CD4-positive, alpha-beta T cell treated with Interleukin-10 for 1 hour (primary cell): ENCODE data around the gene B4GALT5.
A peak's percentile ranks its signal among the peaks of the same experiment; 100 is the strongest.
"Not testable (repeated sequence)": the region's sequence is repeated elsewhere in the genome, so short reads cannot be mapped to it uniquely, and the experiment has no call there.

Experiments
- DNase-seq: peaks from one replicate; pipeline ENCODE4 v3.0.0-alpha.2; 2020

B4GALT5 gene

DNA sequence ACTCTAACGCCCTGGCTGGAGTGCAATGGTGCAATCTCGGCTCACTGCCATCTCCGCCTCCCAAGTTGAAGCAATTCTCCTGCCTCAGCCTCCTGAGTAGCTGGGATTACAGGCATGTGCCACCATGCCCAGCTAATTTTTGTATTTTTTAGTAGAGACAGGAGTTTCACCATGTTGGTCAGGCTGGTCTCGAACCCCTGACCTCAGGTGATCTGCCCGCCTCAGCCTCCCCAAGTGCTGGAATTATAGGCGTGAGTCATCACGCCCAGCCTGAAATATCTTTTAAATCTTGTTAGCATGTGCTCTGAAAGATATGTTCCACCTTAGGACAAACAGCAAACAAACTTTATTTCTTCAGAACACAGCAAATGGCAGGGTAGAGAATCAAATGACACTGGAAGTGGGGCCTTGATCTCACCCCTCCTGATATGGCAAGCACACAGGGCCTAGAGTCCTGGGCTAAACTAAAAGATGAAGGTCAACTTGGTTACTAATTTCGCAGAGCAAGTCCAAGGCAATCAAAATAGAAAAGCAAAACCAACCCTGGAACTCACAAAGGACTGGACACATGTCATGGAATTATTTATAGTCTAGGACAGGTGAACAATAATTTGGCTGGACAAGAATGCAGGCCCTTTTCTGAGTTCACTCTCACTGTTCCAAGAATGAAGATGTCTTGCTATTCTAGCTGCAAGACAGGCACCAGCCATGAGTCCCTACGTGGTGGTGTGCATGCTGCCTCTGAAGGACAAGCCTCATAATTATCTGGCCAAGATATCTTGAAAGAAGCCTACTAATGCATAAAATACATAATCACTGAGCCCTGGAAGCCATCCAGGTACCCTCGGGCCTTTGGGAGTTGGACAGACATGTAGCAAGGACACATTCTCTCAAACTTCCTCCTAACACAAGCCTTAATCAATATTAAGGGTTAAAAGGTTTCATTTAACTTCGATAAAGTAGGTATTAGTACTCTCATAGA, 35.6 kb downstream of the B4GALT5 start:
- DNase-seq, result no peak

DNA sequence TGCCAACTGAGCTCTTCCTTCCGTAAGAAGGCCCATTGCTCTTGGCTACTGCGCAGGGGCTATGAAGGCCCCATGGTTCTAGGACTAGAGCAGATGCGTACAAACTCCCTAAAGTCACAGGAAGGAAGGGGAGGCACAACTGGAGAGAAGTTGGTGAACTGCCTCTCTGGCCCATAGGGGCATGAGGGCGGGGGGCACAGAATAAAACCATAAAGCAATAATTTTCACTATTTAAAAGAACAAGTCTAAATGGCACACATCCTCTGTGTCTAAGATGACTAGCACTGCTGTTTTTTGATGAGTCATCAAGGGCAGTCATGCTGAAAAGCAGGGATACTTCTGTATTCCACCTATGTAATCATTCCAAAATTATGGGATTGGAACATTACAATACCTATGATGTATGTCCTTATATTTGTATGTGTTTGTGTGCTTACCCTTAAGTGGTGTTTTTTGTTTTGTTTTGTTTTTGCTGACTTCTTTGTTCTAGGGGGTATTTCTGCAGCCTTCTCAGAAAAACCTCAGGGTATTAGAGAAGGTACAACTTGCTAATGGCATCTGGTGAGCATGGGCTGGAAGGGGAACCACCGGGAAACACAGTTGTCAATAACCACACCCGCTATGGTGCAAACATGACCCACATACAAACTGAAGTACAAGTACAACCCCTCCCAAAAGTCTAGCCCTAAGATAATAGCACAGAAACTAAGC, 36.9 kb downstream of the B4GALT5 start:
- peak; percentile 79 for DNase-seq

DNA sequence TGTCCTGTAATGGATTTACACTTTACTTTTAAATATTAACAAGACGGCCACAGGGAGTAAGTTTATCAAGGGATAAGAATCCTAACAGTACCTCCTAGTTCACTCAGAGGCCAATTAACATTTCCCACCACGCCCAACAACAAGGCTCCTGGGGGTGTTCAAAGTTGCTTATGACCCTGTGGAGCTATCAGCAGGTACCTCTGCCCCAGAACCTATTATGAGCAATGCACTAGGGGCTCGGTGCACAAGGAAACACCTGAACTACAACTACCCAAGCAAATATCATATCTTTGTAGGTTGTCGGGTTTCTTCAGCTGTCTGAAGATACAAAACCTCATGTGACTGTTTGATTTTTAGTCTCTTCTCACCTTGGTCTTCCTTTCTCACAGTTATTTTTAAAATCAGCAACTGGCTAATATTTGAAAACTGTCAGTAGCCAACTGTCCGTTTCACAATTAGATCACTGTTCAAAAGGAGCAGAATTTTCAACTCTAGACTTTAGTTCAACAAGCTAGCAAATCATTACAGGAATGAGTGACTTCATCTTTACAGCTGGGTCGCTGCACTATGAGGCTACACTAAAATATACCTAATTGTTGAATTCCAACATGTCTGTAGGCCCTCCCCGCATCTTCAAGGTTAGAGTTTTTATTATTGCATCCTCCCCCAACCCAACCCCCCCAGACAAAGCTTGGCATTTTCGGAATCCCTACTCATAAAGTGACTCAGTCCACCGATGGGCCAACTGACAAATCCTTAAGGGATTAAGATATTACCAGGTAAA, 38.1 kb downstream of the B4GALT5 start:
- DNase-seq, result peak; percentile 10

DNA sequence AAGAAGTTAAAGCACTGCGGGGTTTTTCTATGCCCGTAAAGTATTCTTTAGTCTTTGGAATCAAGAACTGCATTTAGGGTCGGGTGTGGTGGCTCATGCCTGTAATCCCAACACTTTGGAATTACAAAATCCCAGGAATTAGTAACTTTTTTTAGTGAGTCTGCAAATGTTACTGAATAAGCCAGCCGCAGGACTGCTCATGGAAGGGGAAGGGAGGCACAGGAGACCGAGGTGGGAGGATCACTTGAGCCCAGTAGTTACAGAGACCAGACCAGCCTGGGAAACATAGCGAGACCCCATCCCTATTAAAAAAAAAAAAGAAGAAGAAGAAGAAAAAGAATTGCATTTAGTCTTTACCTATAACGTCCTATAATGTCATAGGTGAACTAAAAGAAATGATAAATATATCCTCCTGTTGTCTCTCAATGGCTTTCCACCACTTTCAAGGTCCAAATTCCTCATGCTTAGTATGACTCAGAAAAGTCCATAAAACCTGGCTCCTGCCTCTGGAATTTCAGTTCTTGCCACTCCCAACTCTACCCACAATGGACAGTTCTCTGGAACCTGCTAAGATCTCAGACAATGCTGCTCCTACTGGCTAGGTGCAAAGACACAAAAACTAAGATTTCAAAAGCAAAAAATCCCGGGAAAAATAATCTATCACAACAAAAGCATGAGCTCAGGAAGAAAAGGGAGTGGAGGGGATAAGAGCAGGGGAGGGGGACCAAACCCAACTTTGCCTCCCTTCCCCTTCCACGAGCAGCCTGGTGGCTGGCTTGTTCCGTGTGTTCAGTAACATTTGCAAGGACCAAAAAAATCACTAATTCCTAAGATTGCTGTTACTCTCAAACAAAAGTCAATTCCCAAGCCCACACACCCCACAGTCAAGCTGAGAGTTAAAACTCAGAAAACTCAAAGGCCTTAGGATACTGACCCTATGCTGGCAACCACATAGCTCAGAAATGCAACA, 39.0 kb downstream of the B4GALT5 start:
- DNase-seq, result no peak

DNA sequence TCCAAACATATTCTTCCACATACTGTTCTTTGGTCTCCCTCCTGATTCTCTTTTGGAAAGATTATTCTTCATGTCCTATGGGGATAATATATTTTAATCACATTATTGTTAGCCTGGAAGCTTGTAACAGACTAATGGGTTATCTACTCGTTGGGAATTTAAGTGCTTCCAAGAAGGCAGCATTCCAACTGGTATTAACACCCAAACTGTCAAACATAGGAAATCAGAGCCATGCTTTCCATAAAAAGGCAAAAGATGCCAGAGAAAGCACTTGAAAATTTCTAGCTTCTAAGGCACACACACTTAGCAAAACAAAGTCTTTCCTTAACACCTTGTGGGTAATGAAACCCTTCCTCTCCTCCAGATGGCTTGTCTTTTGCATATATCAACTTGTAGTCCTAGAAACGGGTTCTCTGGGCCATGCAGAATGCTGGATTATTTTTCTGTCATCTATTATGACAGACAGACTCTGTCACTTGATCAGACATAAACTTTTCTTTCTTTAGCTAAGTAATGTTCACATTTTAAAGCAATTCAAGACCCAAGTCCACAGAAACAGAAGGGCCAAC, 41.5 kb downstream of the B4GALT5 start:
- DNase-seq, result no peak

DNA sequence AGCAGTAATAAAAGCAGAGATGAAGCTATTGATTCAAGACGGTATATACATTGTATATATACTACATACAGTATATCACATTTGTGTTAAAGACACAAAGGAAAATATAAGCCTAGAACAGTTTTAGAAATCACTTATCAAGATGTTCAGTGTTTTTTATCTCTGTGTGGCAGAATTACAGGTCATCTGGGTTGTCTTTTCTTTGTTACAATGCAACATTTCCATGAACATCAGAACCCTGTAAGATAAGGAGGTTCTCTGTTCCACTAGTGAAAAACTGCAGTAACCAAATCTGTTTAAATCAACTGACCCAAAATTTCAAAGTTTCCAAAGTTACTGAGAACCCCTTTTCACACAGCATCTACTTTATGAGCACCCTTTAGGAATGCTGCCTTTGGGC, 42.2 kb downstream of the B4GALT5 start:
- DNase-seq, result no peak

DNA sequence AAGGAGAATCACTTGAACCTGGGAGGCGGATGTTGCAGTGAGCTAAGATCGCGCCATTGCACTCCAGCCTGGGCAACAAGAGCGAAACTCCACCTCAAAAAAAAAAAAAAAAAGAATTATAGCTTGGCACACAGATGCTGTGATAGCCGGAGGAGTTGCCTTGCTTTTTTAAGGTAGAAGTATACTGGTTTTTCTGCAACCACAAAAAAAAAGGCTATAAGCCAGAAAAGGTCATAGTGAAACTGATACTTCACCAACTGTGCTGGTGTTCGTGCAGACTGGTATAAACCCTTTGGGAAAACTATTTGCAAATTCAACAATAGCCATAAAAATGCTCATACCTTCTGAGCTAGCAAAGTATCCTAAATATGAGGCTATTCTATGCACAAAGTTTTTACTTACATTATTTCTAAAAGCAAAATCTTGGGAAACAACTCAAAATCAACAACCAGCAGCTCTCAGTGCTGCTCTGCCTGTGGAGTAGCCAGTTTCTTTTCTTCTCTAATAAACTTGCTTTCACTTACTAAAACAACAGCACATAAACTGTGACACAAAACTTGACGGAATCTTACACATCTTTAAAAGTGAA, 44.0 kb downstream of the B4GALT5 start:
- DNase-seq, result peak; percentile 48

DNA sequence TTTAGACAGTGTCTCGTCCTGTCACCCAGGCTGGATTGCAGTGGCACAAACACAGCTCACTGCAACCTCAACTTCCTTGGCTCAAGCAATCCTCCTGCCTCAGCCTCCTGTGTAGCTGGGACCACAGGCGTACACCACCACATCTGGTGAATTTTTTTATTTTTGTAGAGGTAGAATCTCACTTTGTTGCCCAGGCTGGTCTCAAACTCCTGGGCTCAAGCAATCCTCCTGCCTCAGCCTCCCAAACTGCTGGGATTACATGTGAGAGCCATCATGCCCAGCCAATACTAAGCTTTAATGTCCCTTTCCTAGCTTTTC, 44.8 kb downstream of the B4GALT5 start:
- DNase-seq, result not testable (repeated sequence)

DNA sequence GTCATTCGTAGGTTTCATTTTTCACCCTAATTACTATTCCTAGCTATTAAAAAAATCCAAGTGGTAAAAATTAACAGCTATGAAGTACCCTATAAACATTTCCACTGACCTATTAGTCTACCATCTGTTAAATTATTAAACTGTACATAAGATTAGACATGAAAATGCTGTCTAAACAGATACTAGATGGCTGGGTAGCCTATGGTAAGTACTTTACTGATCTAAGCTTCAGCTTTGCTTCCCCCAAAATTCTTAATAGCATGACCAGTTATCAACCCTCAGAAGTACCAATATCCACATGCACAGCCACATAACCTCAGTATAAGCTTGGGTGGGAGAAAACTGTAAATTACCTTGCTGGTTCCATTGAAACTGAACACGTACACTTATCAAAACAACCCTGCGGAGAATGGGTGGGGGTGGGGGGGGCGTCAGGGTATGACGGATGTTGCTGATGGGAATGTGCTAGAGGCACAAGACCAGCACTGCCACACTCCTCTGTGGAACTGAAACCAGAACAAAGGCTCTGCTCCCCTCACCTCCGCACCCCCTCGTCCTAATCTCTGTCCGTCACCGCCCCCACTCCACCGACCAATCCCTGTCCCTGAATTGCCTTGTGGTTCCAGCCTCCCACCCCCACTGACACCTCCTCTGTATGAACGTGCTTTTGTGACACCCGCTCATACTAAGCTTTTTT, 45.3 kb downstream of the B4GALT5 start:
- DNase-seq, result peak; percentile 87

DNA sequence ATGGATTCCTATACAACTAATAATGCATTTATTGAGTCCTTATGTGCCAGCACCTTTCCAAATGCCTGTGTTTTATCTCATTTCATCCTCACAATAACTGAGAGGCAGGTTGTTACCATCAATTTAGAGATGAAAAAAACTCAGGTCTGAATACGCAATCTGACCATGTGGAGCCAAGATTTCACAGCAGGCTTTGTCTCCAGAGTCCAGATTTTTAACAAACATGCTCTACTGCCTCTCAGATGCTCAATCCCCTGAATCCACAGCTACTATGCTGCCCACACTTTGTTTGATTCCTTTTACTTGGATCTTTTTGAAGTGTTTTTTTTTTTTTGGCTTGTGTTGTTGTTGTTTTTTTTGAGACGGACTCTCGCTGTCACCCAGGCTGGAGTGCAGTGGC, 46.8 kb downstream of the B4GALT5 start:
- DNase-seq, result no peak

DNA sequence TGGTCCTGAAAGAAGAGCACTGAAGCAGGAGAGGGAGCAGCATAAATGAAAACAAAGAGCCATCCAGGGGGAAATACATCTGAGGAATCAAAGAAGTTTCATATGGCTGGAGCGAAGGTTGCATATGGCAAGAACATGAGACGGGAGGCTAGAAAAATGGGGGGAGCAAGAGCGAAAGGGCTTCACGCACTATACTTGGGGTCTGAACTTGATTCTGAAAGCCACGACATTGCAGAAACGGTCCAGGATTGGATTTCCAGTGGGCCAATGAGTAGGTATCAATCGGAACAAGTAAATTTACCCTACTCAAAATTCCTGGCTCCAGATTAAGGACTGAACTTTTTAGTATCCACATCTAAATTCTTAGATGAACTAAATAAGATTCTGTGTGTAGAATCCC, 47.9 kb downstream of the B4GALT5 start:
- no peak for DNase-seq

DNA sequence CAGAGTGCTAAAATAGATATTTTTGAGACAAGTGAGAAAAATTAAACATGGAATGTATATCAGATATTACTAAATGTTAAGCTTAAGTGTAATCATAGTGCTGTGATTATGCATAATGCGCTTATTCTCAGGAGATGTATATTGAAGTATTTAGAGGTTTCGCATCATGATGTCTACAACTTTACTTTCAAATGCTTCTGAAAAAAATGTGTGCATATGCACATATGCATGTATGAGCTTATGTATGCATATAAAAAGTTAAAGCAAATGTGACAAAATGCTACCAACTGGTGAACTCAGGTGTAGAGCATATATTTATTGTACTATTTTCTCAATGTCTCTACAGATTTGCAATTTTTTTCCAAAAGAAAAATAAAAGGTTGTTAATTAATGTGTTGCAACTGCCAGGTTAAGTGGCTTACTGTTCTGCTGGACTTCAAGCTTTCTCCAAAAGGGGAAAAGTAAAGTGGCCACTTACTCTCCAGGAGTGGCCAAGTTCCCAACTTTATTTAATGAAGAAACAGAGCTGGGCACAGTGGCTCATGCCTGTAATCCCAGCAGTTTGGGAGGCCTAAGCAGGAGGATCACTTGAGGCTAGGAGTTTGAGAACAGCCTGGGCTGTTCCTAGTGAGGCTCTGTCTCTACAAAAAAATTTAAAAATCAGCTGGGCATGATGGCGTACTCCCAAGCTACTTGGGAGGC, 48.9 kb downstream of the B4GALT5 start:
- DNase-seq, result no peak

DNA sequence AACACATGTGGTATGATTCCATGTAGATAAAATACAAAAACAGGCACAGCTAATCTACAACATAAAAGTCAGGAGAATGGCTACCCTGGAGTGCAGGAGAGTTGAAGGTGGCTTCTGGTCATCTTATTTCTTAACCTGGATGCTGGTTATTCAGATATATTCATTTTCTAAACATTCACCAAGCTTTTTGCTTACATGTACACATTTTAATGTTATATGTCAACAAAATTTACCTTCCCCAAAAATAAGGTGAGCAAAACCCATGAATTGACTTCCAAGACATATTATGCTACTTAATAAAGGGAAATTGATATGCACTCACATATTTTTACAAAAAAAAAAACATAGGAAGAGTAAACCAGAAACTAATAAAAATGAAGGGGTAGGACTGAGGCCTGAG, 50.6 kb downstream of the B4GALT5 start:
- no peak for DNase-seq

DNA sequence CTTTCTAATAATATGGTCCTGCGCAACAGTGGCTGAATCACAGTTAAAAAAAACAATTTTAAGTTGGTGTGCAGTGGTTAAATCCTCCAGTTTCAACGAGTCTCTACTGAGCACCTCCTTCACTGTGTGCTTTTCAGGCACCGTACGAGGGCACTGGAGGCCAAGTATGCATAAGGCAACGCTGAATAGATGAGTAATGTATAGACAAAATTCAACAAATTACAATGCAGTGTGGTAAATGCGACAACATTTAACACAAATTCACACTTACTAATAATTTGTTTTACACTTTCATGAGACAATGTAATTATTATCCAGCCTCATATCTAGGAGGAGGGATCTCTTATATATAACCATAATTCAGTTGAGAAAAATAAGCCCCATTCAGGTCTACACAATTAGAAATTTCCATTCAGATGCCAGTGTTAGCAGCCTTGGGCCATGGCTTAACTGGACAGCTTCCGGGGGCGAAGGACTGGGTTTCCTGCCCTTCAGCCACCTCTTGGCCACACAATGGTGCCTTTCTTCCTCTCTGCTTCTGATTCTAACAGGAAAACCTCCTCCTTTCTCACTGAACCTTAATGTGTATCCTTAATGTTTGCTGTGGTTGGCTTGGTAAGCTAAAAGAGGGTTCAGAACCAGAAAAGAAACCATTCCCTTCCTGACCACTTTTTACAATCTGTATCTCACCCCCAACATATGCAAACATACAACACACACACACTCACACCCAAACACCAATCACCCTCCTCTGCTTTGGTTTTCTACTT, 51.9 kb downstream of the B4GALT5 start:
- peak; percentile 13 for DNase-seq

DNA sequence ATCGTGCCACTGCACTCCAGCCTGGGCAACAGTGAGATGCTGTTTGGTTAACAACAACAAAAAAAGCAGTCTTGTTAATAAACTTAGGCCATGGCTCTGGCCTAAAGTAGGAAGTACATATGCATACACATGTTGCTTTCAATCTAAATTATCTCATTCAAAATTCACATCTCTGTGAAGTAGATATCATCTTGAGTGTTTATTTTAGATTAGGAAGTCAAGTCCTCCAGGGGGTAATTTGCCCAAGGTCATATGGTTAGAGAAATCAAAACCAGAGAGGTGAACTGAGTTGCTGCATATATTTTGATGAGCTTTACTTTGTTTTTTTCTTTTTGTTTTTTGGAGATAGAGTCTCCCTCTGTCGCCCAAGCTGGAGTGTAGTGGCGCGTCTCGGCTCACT, 52.8 kb downstream of the B4GALT5 start:
- no peak for DNase-seq

DNA sequence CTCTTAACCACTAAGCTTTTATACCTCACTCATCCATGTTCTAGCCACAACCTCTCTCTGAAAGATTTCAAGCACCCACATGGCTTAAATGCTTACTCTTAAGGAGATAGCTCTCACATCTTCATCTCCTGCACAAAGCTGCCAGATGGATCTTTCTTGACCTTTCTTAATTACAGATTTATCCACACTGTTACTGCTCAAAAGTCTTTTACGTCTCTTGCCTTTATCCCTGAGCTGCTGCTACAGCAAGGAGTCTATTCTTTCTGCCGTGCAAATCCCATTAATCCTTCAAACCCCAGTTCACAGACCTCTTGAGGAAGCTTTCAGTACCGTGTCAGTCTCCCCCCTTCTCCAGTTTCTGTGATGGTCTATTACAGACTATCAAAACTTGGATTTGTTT, 54.6 kb downstream of the B4GALT5 start:
- no peak for DNase-seq

DNA sequence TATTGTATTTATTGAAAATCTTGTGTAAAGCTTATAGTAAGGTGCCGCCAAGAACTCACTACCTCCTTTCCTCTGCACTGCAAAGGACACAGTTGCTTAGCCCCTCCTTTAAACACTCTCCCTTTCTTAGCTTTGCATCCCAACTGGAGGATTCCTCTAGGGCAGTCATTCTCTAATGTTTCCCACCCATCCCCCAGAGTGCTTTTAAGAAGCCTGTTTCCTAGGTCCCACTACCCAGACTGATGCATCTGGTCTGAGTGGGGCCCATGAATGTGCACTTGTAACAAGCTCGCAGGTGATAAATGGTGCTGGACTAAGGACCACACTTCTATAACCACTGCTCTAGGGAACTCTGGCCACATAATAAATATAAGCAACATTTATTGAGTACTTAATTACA, 55.2 kb downstream of the B4GALT5 start:
- no peak for DNase-seq

DNA sequence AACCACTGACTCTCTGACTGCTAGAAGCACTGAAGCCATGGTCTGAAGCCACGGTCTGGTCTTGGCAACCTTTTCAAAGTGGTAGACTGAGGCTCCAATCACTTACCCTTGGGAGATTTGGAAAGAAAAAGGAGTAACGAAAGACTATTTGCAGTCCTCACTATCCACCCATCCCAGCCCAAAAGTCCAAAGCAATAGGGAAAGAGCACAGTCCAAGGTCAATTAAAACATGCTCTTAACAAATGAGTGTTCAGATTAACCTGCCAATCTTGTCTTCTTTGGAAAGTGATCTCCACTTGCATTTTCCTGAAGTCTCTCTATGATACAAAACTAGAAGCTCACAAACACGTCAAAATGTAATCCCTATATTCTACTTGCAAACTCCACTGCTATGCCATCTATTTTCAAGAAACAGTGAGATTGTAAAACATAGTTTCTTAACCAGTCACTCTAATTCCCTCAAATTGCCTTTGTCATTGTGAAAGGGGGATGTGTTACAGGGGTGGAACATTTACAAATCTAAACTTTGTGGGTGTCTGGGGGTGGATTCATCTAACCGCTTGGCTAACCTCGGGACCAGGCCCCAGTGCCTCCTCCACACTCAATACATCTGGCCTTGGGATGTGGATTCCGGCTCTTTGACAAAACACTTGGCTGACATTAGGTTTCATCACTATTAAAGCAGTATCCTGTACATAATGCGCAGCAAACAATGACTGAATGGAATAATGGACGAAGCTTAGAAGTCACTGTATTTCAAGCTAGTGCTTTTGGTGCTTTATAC, 56.4 kb downstream of the B4GALT5 start:
- DNase-seq, result no peak

DNA sequence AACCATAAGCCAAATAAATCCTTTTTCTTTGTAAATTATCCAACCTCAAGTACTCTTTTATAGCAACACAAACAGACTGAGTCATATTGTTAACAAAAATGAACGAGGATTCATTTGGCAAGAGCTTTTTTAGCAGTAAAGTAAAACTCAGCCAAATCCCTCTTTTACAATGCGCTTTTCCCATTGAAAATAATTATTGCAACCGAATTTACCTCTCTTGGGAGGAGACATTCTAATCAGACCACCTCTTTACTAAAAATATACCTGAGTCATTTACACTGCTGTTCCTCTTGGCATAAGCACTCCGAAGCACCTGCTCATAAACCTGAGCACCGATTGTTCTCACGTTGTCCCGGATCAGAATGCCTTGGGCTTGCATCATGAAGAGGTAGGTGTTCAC, 57.4 kb downstream of the B4GALT5 start:
- DNase-seq, result no peak
